GM10847 (cell line): Measurements from ENCODE around the gene BTN2A1.

Experiments used
- POLR2A ChIP-seq: IDR thresholded peaks from 2 replicates; pipeline ENCODE4 v1.6.1; 2011; ENCODE audit not compliant: insufficient read length; ENCODE audit errors: extremely low read depth

The BTN2A1 gene

DNA sequence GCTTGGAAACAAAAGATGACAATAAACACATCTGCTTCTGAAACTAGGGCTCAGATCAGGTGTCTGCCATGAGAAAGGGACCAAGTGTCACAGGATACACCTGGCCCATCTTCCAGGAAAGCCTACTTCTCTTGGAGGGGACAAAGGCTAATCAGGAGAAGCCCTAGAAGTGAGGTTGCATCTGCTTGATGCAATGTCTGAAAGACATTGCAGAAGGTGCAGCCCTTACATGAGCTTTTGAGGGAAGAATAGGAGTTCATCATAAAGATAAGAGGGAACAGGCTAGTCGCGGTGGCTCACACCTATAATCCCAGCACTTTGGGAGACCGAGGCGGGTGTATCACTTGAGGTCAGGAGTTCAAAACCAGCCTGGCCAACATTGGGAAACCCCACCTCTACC, 39.9 kb downstream of the BTN2A1 start:
- TF ChIP-seq POLR2A, result no peak

DNA sequence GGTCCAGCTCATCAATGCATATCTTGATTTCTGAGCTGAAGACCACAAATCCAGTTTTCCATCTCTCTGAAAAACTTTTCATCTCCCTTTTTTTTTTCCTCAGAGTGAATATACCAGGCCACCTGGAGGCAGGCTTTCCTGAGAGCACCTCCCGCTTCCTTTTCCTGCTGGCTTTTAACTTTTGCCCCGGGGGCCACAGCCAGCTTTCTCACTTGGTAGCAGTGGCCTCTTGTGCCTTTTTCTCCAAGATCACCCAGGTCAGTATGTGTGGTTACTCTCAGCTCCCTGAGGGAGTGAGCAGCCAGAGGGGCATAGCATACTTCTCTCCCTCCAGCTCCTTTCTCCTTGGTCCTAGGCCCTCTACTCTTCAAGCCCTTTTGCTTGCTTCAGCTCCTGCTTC, 42.3 kb downstream of the BTN2A1 start, which contains the start of gene BTN1A1:
TSS of gene BTN1A1 (plus strand) at position 202 of the 400 bp plus-strand sequence. CDS start 984 bp downstream, outside the sequence.
- TF ChIP-seq POLR2A, result no peak

DNA sequence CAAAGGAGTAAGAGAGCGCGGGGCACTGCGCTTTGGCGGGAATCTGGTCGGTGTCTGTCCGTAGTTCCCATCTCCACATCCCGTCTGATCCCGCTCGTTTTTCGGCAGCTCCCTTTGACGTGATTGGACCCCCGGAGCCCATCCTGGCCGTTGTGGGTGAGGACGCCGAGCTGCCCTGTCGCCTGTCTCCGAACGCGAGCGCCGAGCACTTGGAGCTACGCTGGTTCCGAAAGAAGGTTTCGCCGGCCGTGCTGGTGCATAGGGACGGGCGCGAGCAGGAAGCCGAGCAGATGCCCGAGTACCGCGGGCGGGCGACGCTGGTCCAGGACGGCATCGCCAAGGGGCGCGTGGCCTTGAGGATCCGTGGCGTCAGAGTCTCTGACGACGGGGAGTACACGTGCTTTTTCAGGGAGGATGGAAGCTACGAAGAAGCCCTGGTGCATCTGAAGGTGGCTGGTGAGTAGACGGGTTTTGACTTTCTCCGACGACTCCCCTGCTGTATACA, 43.8 kb downstream of the BTN2A1 start:
- no peak for TF ChIP-seq POLR2A

DNA sequence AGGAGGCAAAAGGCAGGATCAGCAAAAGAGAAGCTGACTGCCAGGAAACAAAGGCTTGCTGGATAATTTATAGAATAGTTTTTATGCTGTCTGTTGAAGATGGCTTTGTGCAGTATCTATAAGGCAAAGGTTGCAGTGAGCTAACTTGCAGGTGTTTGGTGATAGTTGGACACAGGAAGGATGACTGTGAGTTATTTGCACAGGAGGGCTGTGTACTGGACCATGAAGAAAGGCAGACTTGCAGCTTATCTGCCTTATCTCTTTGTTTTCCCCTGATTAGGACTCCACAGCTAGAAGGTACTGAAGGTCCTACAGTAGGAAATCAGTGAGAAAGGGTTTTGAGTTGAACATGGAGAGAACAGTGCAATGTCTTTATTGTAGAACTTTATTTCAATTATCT, 44.4 kb downstream of the BTN2A1 start:
- TF ChIP-seq POLR2A, result no peak

DNA sequence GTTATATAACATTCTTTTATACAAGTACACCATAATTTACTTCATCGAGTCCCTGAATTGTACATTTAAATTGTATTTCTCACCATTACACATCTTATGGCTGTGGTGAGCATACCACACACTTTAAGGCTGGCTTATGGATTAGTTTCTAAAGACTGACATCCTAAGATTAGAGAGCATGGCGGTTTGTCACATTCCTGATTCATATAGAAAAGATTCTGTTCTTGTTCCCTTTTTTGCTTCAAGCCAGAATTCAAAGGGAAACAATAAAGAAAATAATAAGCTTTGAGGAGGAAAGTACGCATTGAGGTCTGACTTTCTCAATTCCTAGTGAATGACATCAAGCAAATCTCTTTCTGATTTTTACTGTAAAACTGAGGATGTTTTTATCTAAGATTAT, 44.9 kb downstream of the BTN2A1 start:
- TF ChIP-seq POLR2A, result no peak

DNA sequence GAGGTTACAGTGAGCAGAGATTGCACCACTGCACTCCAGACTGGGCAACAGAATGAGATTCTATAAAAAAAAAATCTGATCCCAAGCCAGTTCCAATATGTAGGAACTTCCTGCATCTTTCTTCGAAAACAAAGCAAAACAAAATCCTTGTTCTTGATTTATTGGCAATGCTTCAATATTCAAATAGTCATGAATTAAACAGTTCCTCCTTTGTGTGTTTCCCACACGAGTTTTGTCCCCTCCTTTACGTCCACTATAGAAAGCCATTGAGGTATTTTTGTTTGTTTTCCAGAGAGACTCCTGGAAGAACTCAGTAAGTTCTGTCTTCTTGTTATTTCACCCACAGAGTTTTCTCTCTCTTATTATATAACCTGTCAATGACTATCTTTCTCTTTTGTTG, 49.9 kb downstream of the BTN2A1 start:
- no peak for TF ChIP-seq POLR2A

DNA sequence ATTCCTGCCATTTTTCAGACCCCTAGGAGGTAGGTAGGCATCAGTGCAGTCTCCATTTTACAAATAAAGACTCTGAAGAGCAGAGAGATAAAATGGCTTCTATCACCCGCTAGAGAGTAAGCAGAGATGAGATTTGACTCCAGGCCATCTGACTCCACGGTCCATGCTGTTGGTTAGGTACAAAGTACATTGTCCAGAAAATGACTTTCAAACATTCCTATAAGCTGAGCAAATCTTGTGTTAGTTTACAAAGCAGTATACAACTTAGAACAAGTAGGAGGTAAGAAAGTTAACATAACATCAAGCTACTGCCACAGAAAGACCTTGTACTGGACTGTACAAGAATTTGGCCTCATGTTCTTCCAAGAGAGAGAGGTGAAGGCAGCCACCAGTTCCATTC, 57.2 kb downstream of the BTN2A1 start:
- no peak for TF ChIP-seq POLR2A

DNA sequence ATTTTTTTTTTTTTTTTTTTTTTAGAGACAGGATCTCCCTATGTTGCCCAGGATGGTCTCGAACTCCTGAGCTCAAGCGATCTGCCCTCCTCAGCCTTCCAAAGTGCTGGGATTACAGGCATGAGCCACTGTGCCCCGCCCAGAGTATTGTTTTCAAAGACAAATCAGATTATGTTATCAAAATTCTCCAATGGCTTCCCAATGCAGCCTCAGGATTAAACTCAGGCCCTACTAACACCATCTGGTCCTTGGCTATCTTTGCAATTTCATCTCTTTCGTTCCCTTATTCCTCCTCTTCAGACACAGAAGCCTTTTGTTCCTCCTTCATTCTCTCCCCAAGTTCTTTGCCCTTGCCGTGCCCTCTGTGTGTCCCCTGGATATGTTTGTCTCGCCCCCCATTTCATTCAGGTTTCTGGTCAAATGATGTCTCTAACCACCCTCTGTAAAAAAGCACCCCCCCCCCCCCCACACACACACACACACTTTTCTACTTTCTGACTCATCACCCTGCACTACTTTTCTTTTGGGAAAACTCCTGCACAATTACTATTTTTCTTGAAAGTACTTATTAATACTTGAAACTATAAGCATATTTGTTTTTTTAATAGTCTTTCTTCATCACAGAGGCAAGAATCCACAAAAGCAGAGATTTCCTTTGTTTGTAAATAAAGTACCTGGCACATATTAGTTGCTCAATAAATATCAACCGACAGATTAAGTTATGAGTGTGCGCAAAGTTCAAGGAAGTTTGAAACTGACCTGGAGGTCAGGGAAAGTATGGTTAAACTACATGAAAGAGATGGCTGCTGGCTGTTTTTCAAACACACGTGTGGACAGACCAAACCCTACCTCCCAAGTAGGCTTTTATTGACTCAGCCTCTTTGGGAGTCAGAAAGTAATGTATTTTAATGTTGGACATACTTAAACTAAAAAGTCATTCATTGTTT, 59.0 kb downstream of the BTN2A1 start:
- TF ChIP-seq POLR2A, result no peak
